Activated CD8-positive, alpha-beta memory T cell treated with anti-CD3 and anti-CD28 coated beads, Interleukin-2, amount 10 ng/mL, durations not matched to agents 7 days and 5 days (primary cell): ENCODE data around the gene TPK1. TPM values are rescaled to one million over a fixed set of nuclear protein-coding genes. Genes with fewer than 3 reads are reported as not detected.
"Not testable (repeated sequence)": the region's sequence is repeated elsewhere in the genome, so short reads cannot be mapped to it uniquely, and the experiment has no call there.

Experiments
- ATAC-seq: fragments of 150-1000 bp; cut with Tn5 transposase; one replicate; pipeline ENCODE4 v1.10.0; 2021; ENCODE audit warnings: moderate library complexity
- CTCF ChIA-PET: fragments of 350-600 bp; sonication (Branson Sonifier 250); formaldehyde crosslinking; loops from one replicate; lab custom pipeline; 2021; ENCODE audit warnings: antibody characterized with exemption; lab: Charles Lee
- DNase-seq: peaks from one replicate; pipeline ENCODE4 v3.0.0-alpha.2; 2020
- H3K27ac Mint-ChIP-seq: one replicate; pipeline ENCODE4 v1.8.0; 2021; ENCODE audit warnings: mild to moderate bottlenecking, mixed read lengths
- H3K27me3 Mint-ChIP-seq: one replicate; pipeline ENCODE4 v1.8.0; 2021; ENCODE audit warnings: mixed read lengths
- H3K36me3 Mint-ChIP-seq: one replicate; pipeline ENCODE4 v1.8.0; 2021; ENCODE audit warnings: mild to moderate bottlenecking, mixed read lengths
- H3K4me1 Mint-ChIP-seq: one replicate; pipeline ENCODE4 v1.8.0; 2021; ENCODE audit warnings: mixed read lengths
- H3K4me3 Mint-ChIP-seq: one replicate; pipeline ENCODE4 v1.8.0; 2021; ENCODE audit warnings: mild to moderate bottlenecking, moderate library complexity, mixed read lengths
- H3K9me3 Mint-ChIP-seq: one replicate; pipeline ENCODE4 v1.8.0; 2022; ENCODE audit warnings: low read depth, mixed read lengths
- total RNA-seq, 2 experiments: library from RNA; stranded (reverse); gene quantifications; one replicate each; pipeline ENCODE4 v1.2.3, GENCODE V29; 2021

Gene TPK1
- total RNA-seq, 2 experiments from 2014 or later: 13.1 to 15.0 TPM

DNA sequence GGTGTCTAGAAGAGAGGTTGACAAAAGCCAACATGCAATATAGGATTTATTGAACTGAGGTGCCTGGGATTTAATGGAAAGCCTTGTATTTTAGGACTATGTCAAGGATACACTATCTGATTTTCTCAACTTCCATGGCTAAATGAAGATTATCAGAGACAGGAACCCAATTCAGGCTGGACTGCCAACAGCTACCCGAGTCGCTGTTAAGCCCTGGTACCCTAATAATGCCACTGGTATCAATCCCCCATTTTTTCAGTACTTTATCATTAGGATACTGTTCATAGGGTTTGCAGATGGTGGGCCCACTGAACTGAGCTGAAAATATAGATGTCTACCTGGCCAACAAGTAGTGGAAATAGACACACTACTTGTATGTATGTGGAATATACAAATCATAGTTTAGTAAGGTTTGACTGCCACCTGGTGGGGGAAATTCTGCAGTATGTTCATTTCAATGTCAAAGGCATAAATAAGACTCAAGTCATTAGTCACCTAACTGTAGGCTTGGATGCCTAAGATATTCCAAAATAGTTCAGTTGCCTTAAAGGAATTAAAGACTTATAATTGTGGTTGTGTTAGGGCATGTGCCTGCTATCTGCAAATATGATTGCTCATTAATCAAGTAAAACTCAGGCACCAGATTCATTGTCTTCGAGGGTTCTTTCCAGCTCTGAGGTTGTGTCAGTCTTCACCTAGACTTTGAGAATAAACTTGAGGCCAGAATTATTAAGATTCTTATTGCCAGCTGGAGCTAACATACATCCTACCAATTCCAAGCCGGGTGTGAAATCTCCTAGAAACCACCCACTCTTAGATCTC is 398.3 kb downstream of the TPK1 start:
- DNase-seq (peak; percentile 67), ATAC-seq (peak; percentile 49)
- Mint-ChIP-seq H3K4me3 (no peak overlapping the region), H3K9me3 (no peaks in the 10 kb centered on the region), H3K36me3 (no peaks in the 10 kb centered on the region), H3K27ac (no peak overlapping the region), H3K4me1 (no peaks in the 10 kb centered on the region), H3K27me3 (peaks cover 5% of the 10 kb centered on the region)
- CTCF ChIA-PET: interaction anchor here (1.3 to 1.5 kb wide), 2 partner anchors 10 kb away, joined by 3 read pairs; no protein-coding TSS in a partner anchor

DNA sequence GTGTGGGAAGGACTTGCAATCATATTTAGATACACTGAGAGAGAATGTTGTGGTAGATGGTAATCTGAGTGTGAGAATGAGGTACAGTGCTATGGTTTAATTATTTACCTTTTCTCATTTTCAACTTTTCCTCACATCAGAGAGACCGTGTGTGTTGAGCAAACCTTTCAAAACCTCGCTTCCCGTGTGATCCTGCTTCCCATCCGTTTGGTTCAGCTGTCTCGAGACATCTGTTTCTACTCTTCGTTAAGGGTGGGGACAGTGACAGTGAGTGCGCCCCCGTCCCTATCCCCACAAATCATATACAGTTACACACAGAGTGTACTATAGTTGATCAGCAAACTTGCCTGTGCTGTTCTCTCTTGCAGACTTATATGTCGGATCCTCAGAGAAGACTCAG is 399.4 kb downstream of the TPK1 start:
- ATAC-seq: no peak
- no peak overlapping the region for H3K4me3 Mint-ChIP-seq
- CTCF ChIA-PET: interaction anchor here (1.3 kb wide), 1 partner anchor 11 kb away, joined by 3 read pairs; no protein-coding TSS in a partner anchor
- H3K36me3 Mint-ChIP-seq: no peaks in the 10 kb centered on the region
- peaks cover 5% of the 10 kb centered on the region for H3K27me3 Mint-ChIP-seq
- no peaks in the 10 kb centered on the region for H3K9me3 Mint-ChIP-seq
- DNase-seq: no peak
- H3K4me1 Mint-ChIP-seq: no peaks in the 10 kb centered on the region
- H3K27ac Mint-ChIP-seq: no peak overlapping the region

GRCh38 chr7:144428431-144428830 is 407.4 kb downstream of the TPK1 start:
- H3K4me3 Mint-ChIP-seq: no peak overlapping the region
- DNase-seq (no peak), ATAC-seq (no peak)
- no peaks in the 10 kb centered on the region for H3K4me1 Mint-ChIP-seq
- H3K36me3 Mint-ChIP-seq: no peaks in the 10 kb centered on the region
- no peak overlapping the region for H3K27ac Mint-ChIP-seq
- peaks cover under 1% of the 10 kb centered on the region for H3K27me3 Mint-ChIP-seq
- CTCF ChIA-PET: no interaction called here
- H3K9me3 Mint-ChIP-seq: peaks cover 12% of the 10 kb centered on the region

GRCh38 chr7:144427539-144427938 is 408.3 kb downstream of the TPK1 start:
- ATAC-seq, H3K4me1 Mint-ChIP-seq, DNase-seq, H3K36me3 Mint-ChIP-seq, H3K27me3 Mint-ChIP-seq, H3K4me3 Mint-ChIP-seq, H3K27ac Mint-ChIP-seq: not testable (repeated sequence)
- CTCF ChIA-PET: interaction anchor here (1.3 kb wide), 1 partner anchor 10 kb away, joined by 3 read pairs; no protein-coding TSS in a partner anchor
- H3K9me3 Mint-ChIP-seq: peaks cover 12% of the 10 kb centered on the region

GRCh38 chr7:144418931-144419330 is 416.9 kb downstream of the TPK1 start:
- H3K27me3 Mint-ChIP-seq: peaks cover 16% of the 10 kb centered on the region

DNA sequence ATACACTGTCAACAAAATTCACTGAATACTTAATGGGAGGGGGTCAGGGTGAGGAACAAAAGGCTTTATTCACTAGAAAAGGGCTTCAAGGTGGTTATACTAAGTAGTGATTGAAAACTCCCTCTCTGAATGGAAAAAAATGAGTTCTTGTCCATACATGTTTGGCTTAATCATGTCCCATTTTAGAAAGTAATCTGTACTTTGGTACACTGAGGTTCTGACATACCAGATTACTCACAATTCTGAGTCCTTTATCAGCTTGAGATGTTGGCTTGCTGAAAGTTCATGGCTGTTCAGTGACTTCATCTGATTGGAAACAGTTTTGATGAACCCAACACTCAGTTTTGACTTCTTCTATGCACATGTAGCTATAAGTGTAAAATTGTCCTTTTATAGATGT is 419.5 kb downstream of the TPK1 start:
- CTCF ChIA-PET: no interaction called here
- Mint-ChIP-seq H3K36me3 (no peaks in the 10 kb centered on the region), H3K4me3 (no peak overlapping the region), H3K27ac (no peak overlapping the region), H3K9me3 (no peaks in the 10 kb centered on the region), H3K4me1 (no peaks in the 10 kb centered on the region), H3K27me3 (peaks cover 18% of the 10 kb centered on the region)
- no peak for ATAC-seq
- no peak for DNase-seq

More at GRCh38 chr7:144418931-144419330, 416.9 kb downstream of the TPK1 start:
- H3K9me3 Mint-ChIP-seq, H3K27ac Mint-ChIP-seq, H3K36me3 Mint-ChIP-seq, ATAC-seq, DNase-seq, H3K4me3 Mint-ChIP-seq, H3K4me1 Mint-ChIP-seq, CTCF ChIA-PET: not testable (repeated sequence)

DNA sequence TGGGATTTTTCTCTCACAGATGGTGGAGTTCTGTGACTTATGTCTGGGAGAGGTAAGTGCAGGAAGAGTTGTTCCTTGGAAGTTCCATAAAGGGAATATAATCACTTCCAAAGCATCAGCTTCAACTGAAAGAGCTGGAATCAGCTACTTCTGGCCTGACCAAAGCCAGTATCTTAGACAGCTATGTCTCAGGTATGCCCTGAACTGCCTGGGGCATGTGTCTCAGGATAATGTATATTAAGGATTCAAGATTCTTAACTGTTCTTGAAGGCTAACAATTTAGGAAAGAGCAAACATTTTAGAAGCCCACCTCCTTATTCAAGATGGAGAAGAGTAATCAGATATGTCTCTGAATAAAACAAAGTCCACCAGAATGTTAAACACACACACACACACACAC is 420.0 kb downstream of the TPK1 start:
- Mint-ChIP-seq H3K27ac (no peak overlapping the region), H3K4me1 (no peaks in the 10 kb centered on the region), H3K27me3 (peaks cover 18% of the 10 kb centered on the region), H3K36me3 (no peaks in the 10 kb centered on the region), H3K4me3 (no peak overlapping the region), H3K9me3 (no peaks in the 10 kb centered on the region)
- ATAC-seq (no peak), DNase-seq (no peak)
- CTCF ChIA-PET: no interaction called here

DNA sequence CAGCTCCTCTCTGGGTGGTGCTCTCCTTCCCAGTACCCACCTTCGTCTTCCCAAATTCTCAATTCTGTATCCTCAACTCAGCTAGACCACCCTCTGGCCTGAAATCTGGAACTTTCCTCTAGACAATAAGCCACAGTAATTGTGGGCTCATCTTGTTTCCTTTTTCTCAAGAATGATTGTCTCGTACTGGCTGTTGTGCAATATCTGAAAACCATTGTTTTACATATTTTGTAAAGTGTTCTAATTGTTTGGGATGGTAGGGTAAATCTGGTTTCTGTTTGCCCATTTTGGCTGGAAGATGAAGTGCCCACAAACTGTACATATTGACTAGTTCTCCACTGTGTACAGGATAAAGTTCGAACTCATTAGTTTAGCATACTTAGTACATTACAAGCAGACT is 421.0 kb downstream of the TPK1 start:
- no peaks in the 10 kb centered on the region for H3K36me3 Mint-ChIP-seq
- no peak overlapping the region for H3K27ac Mint-ChIP-seq
- peaks cover 21% of the 10 kb centered on the region for H3K27me3 Mint-ChIP-seq
- no peak overlapping the region for H3K4me3 Mint-ChIP-seq
- H3K9me3 Mint-ChIP-seq: no peaks in the 10 kb centered on the region
- no peak for DNase-seq
- no peak for ATAC-seq
- CTCF ChIA-PET: no interaction called here
- H3K4me1 Mint-ChIP-seq: no peaks in the 10 kb centered on the region

- ATAC-seq (no peak), DNase-seq (no peak)
- Mint-ChIP-seq H3K4me3 (no peak overlapping the region), H3K27me3 (peaks cover 23% of the 10 kb centered on the region), H3K27ac (no peak overlapping the region), H3K4me1 (no peaks in the 10 kb centered on the region), H3K9me3 (no peaks in the 10 kb centered on the region), H3K36me3 (no peaks in the 10 kb centered on the region)
- CTCF ChIA-PET: interaction anchor here (1.4 kb wide), 1 partner anchor 25 kb away, joined by 3 read pairs; no protein-coding TSS in a partner anchor
These were observed 425.4 kb downstream of the TPK1 start for GRCh38 chr7:144410441-144410840.

DNA sequence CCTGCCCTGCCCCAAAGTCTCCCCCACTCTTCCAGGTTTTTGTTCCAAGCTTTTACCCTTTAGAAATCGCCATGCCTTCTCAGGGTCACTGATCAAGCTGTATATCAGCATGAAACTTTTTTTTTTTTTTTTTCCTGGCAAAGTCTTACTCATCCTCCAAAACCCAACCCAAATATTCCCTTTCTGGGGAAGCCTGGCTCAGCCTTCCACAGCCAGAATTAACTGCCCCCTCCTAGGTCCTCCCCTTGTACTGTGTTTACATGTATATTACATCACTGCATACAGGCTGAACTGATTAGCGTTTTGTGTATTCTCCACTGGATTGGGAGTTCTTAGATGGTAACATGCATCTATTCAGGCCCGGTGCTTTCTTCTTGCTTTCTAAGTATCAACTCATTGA is 427.7 kb downstream of the TPK1 start:
- DNase-seq: no peak
- CTCF ChIA-PET: no interaction called here
- Mint-ChIP-seq H3K4me1 (no peaks in the 10 kb centered on the region), H3K4me3 (no peak overlapping the region), H3K9me3 (no peaks in the 10 kb centered on the region), H3K36me3 (no peaks in the 10 kb centered on the region), H3K27ac (no peak overlapping the region), H3K27me3 (peaks cover 12% of the 10 kb centered on the region)
- no peak for ATAC-seq

DNA sequence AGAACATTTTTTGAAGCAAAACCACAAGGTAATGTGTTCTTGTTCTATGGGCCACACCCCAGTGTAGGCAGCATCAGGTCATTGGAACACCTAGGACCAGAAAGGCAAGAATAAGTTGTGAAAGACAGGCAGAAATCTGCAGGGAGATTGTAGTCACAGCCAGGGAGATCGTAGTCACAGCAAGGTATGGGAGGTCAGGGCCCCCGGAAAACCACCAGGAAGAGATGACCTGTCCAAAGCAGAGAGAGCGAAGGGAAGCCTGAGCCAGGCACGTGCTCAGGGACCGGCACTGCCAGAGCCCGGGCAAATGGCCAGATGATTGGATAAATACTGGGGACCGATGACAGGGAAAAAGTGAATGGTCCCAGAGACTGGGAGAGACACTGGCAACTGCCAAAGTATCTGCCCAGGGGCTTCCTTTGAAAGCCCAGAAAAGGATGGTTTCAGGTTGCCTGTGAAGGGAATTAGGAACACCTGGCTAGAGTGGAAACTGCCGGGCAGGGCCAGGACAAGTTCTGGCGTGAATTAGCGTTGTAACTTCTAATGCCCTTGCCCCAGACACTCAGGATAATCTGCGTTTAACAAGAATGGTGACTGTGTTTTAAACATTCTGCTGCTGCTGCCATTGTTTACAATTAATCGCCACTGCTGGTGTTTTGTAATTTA is 428.5 kb downstream of the TPK1 start:
- no peaks in the 10 kb centered on the region for H3K9me3 Mint-ChIP-seq
- no peaks in the 10 kb centered on the region for H3K4me1 Mint-ChIP-seq
- CTCF ChIA-PET: no interaction called here
- H3K36me3 Mint-ChIP-seq: no peaks in the 10 kb centered on the region
- ATAC-seq (no peak), DNase-seq (no peak)
- H3K4me3 Mint-ChIP-seq: no peak overlapping the region
- no peak overlapping the region for H3K27ac Mint-ChIP-seq
- H3K27me3 Mint-ChIP-seq: peaks cover 12% of the 10 kb centered on the region

DNA sequence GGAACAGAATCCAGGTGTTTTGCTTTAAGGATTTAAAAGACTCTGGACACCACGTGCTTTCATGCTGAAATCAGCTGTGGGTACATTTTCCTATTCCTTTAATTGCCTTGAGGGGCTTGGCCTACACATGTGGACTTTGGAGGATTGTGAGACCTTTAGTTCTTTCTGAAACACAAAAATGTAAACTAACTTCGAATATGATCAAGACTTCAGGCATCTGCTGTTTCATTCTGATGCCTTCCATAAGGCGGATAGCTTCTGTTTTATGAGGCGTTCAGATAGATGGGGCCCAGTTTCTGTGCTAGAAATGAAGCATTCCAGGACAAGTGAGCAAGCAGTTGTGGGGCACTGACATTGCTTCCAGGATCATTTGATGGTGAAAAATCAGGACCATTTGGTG is 430.9 kb downstream of the TPK1 start:
- Mint-ChIP-seq H3K36me3 (no peaks in the 10 kb centered on the region), H3K27me3 (peaks cover 8% of the 10 kb centered on the region), H3K27ac (no peak overlapping the region), H3K4me3 (no peak overlapping the region), H3K9me3 (no peaks in the 10 kb centered on the region), H3K4me1 (no peaks in the 10 kb centered on the region)
- DNase-seq (no peak), ATAC-seq (no peak)
- CTCF ChIA-PET: no interaction called here

GRCh38 chr7:144403649-144404061 is 432.2 kb downstream of the TPK1 start, which contains the start of gene NOBOX:
TSS of gene NOBOX (minus strand) at chr7:144403693.
- CTCF ChIA-PET: no interaction called here

GRCh38 chr7:144403102-144403501 is 432.8 kb downstream of the TPK1 start:
- ATAC-seq: no peak
- Mint-ChIP-seq H3K27ac (no peak overlapping the region), H3K27me3 (peaks cover 4% of the 10 kb centered on the region), H3K9me3 (no peaks in the 10 kb centered on the region), H3K4me3 (no peak overlapping the region), H3K36me3 (no peaks in the 10 kb centered on the region), H3K4me1 (no peaks in the 10 kb centered on the region)
- DNase-seq: no peak
- CTCF ChIA-PET: no interaction called here

More at GRCh38 chr7:144403649-144404061, 432.2 kb downstream of the TPK1 start, which contains the start of gene NOBOX:
- Mint-ChIP-seq H3K9me3 (no peaks in the 10 kb centered on the region), H3K36me3 (no peaks in the 10 kb centered on the region), H3K4me1 (no peaks in the 10 kb centered on the region), H3K27me3 (peaks cover 4% of the 10 kb centered on the region), H3K4me3 (no peak within 1 kb of the TSS), H3K27ac (no peak within 1 kb of the TSS)
- DNase-seq (no peak), ATAC-seq (no peak)
